ENCODE data around the gene MLXIP. TPM values are rescaled to one million over a fixed set of nuclear protein-coding genes. Genes with fewer than 3 reads are reported as not detected.
A peak's percentile ranks its signal among the peaks of the same experiment; 100 is the strongest.

Gene MLXIP
- 15.6 TPM for polyA plus RNA-seq (2012; ENCODE audit: insufficient read length, low read depth)

- TF ChIP-seq POLR2AphosphoS5 (IDR thresholded peaks at IDR 0.05; ENCODE audit: low read depth, low read length) = peak; percentile 76
- 0 out of 2 replicates have a peak, but pooled peaks have one; percentile 9 for TF ChIP-seq SIN3A (IDR thresholded peaks at IDR 0.05; ENCODE audit: borderline replicate concordance, insufficient read depth, low read length)
- no peak for TF ChIP-seq REST (IDR thresholded peaks at IDR 0.05; ENCODE audit: insufficient read depth in 1 of 2, low read depth in 2 of 2, low read length in 2 of 2)
- TF ChIP-seq TAF1 (IDR thresholded peaks at IDR 0.05; ENCODE audit: borderline replicate concordance, insufficient read depth, low read length) = peak; percentile 73; the same call in 1 of the 2 replicates
These were observed at the start of gene MLXIP for GRCh38 chr12:122078141-122079032. TSS of gene MLXIP (plus strand) at chr12:122078756. CDS start at chr12:122078854, 98 bp downstream.

- TF ChIP-seq FOXP2 (optimal IDR thresholded peaks at IDR 0.05; ENCODE audit: borderline replicate concordance, extremely low read depth, extremely low read length, insufficient read depth) (no peak), REST (IDR thresholded peaks at IDR 0.05; ENCODE audit: insufficient read depth in 1 of 2, low read depth in 2 of 2, low read length in 2 of 2) (no peak), POLR2AphosphoS5 (IDR thresholded peaks at IDR 0.05; ENCODE audit: low read depth, low read length) (no peak), SIN3A (IDR thresholded peaks at IDR 0.05; ENCODE audit: borderline replicate concordance, insufficient read depth, low read length) (no peak), TAF1 (IDR thresholded peaks at IDR 0.05; ENCODE audit: borderline replicate concordance, insufficient read depth, low read length) (no peak)
These were observed 49.5 kb upstream of the MLXIP start for GRCh38 chr12:122028905-122029560.

GRCh38 chr12:122029620-122030423 lies 48.7 kb upstream of the MLXIP start:
- TF ChIP-seq REST (IDR thresholded peaks at IDR 0.05; ENCODE audit: insufficient read depth in 1 of 2, low read depth in 2 of 2, low read length in 2 of 2) = no peak
- no peak for TF ChIP-seq TAF1 (IDR thresholded peaks at IDR 0.05; ENCODE audit: borderline replicate concordance, insufficient read depth, low read length)
- TF ChIP-seq FOXP2 (optimal IDR thresholded peaks at IDR 0.05; ENCODE audit: borderline replicate concordance, extremely low read depth, extremely low read length, insufficient read depth) = no peak
- TF ChIP-seq POLR2AphosphoS5 (IDR thresholded peaks at IDR 0.05; ENCODE audit: low read depth, low read length) = no peak
- no peak for TF ChIP-seq SIN3A (IDR thresholded peaks at IDR 0.05; ENCODE audit: borderline replicate concordance, insufficient read depth, low read length)

- TF ChIP-seq FOXP2 (optimal IDR thresholded peaks at IDR 0.05; ENCODE audit: borderline replicate concordance, extremely low read depth, extremely low read length, insufficient read depth) (no peak), REST (IDR thresholded peaks at IDR 0.05; ENCODE audit: insufficient read depth in 1 of 2, low read depth in 2 of 2, low read length in 2 of 2) (no peak), TAF1 (IDR thresholded peaks at IDR 0.05; ENCODE audit: borderline replicate concordance, insufficient read depth, low read length) (no peak), POLR2AphosphoS5 (IDR thresholded peaks at IDR 0.05; ENCODE audit: low read depth, low read length) (no peak), SIN3A (IDR thresholded peaks at IDR 0.05; ENCODE audit: borderline replicate concordance, insufficient read depth, low read length) (no peak)
These were observed 48.0 kb upstream of the MLXIP start for GRCh38 chr12:122030424-122031035.

Data from PFSK-1 (cell line).